HepG2 (cell line): Measurements from ENCODE around the gene TEX28. TPM values are rescaled to one million over a fixed set of nuclear protein-coding genes. Genes with fewer than 3 reads are reported as not detected.

Source experiments
- ATAC-seq: fragments of 200-7000 bp; cut with Tn5 transposase; 3 replicates; pipeline ENCODE4 v1.9.1; 2020; ENCODE audit warnings: mild to moderate bottlenecking, moderate library complexity
- BruUV-seq: library from RNA; stranded (reverse); fragments of 400-500 nt; replicated peaks from 2 replicates; lab custom pipeline; 2021; lab: Mats Ljungman, UMichigan
- CTCF ChIA-PET: fragments of 300-600 bp; formaldehyde crosslinking; extraction: SDS; loops from one replicate; lab custom pipeline; 2021; ENCODE audit warnings: low total read pairs, inconsistent platforms, low intra/inter-chr PET ratio; lab: Yijun Ruan, JAX
- POLR2A ChIA-PET: fragments of 350-600 bp; sonication (Branson Sonifier 250); formaldehyde crosslinking; loops from one replicate; lab custom pipeline; 2020; ENCODE audit warnings: antibody characterized with exemption, inconsistent platforms; lab: Yijun Ruan, JAX
- DNase-seq: peaks from one replicate; pipeline ENCODE4 v3.0.0-alpha.2; 2015; ENCODE audit warnings: low spot score
- FAIRE-seq: peaks from 3 replicates; lab custom pipeline; 2011; peaks lifted over from hg19 to GRCh38; lab: Jason Lieb, UNC
- H2AFZ ChIP-seq: one replicate; pipeline ENCODE4 v1.6.1; 2011; ENCODE audit warnings: low read length, inconsistent platforms
- H3K27ac ChIP-seq: fragments of 300-600 bp; 3 replicates; pipeline ENCODE4 v1.8.0; 2011; ENCODE audit warnings: mixed run types, mild to moderate bottlenecking, mixed read lengths, low read length, inconsistent platforms; ENCODE audit not compliant: insufficient read depth; ENCODE audit errors: extremely low read length
- H3K27me3 ChIP-seq, 2 experiments: fragments of 200-600 bp in 1 of 2; 2 replicates in 1 of 2; 3 replicates in 1 of 2; pipeline versions ENCODE4 v1.6.0 to v1.8.0; 2011; ENCODE audit warnings: low read length in 2 of 2, mild to moderate bottlenecking in 2 of 2, moderate library complexity in 2 of 2, inconsistent platforms in 1 of 2; ENCODE audit not compliant: insufficient read depth in 2 of 2, control insufficient read depth in 1 of 2
- H3K36me3 ChIP-seq, 2 experiments: fragments of 200-600 bp in 1 of 2; replicated peaks in 1 of 2; 2 replicates in 1 of 2; 3 replicates in 1 of 2; pipeline versions ENCODE4 v1.5.1 to v1.8.0; 2011; ENCODE audit warnings: low read length in 2 of 2, inconsistent platforms in 1 of 2; ENCODE audit not compliant: insufficient read depth in 2 of 2, control insufficient read depth in 1 of 2
- H3K4me1 ChIP-seq: 2 replicates; pipeline ENCODE4 v1.5.1; 2012; ENCODE audit warnings: low read length, inconsistent platforms; ENCODE audit not compliant: insufficient read depth
- H3K4me2 ChIP-seq: 2 replicates; pipeline ENCODE4 v1.6.0; 2011; ENCODE audit warnings: low read depth, low read length, inconsistent platforms
- H3K4me3 ChIP-seq, 3 experiments: fragments of 200-600 bp in 1 of 3; sonication (generic), shearing (Covaris generic) in 1 of 3; replicated peaks in 1 of 3; 2 replicates each; pipeline ENCODE4 v1.5.1; 2011 to 2016; ENCODE audit warnings: low read length in 3 of 3, inconsistent platforms in 2 of 3, low read depth in 2 of 3, mild to moderate bottlenecking in 2 of 3, control low read depth in 1 of 3, mixed read lengths in 1 of 3; ENCODE audit not compliant: insufficient read depth in 1 of 3
- H3K79me2 ChIP-seq: one replicate; pipeline ENCODE4 v1.6.1; 2011; ENCODE audit warnings: low read length, inconsistent platforms; ENCODE audit not compliant: insufficient read depth
- H3K9ac ChIP-seq: 2 replicates; pipeline ENCODE4 v1.6.0; 2011; ENCODE audit warnings: mild to moderate bottlenecking, low read depth, low read length, inconsistent platforms; ENCODE audit not compliant: insufficient read depth
- H3K9me3 ChIP-seq: 2 replicates; pipeline ENCODE4 v1.5.1; 2012; ENCODE audit warnings: mild to moderate bottlenecking, low read length
- H4K20me1 ChIP-seq: 2 replicates; pipeline ENCODE4 v1.6.0; 2011; ENCODE audit warnings: inconsistent platforms, mild to moderate bottlenecking, low read length, moderate library complexity; ENCODE audit not compliant: insufficient read depth
- ARID4A ChIP-seq: sonication (generic); formaldehyde crosslinking; IDR thresholded peaks from 2 replicates; pipeline ENCODE4 v1.5.0; 2020; ENCODE audit warnings: mild to moderate bottlenecking, missing genetic modification reagents, borderline replicate concordance
- EEA1 ChIP-seq: sonication (generic); formaldehyde crosslinking; IDR thresholded peaks from 2 replicates; pipeline ENCODE4 v1.5.1; 2020; ENCODE audit warnings: mild to moderate bottlenecking, missing genetic modification reagents, borderline replicate concordance
- GATAD1 ChIP-seq: IDR thresholded peaks from 2 replicates; pipeline ENCODE4 v1.6.1; 2016; ENCODE audit warnings: missing genetic modification reagents, missing compliant biosample characterization
- JUN ChIP-seq: sonication (generic); formaldehyde crosslinking; IDR thresholded peaks from 2 replicates; pipeline ENCODE4 v1.4.0; 2020; ENCODE audit warnings: mild to moderate bottlenecking, missing genetic modification reagents
- MED8 ChIP-seq: sonication (generic); formaldehyde crosslinking; IDR thresholded peaks from 2 replicates; pipeline ENCODE4 v1.8.1; 2023; ENCODE audit warnings: mild to moderate bottlenecking, missing genetic modification reagents; ENCODE audit not compliant: insufficient replicate concordance
- MYNN ChIP-seq: sonication (generic); formaldehyde crosslinking; IDR thresholded peaks from 2 replicates; pipeline ENCODE4 v1.4.0; 2020; ENCODE audit warnings: mild to moderate bottlenecking, low read depth, missing genetic modification reagents
- NCOA5 ChIP-seq: sonication (generic); formaldehyde crosslinking; IDR thresholded peaks from 2 replicates; pipeline ENCODE4 v1.4.0; 2020; ENCODE audit warnings: missing genetic modification reagents
- TIGD3 ChIP-seq: sonication (generic); formaldehyde crosslinking; IDR thresholded peaks from 2 replicates; pipeline ENCODE4 v1.5.1; 2020; ENCODE audit warnings: mild to moderate bottlenecking, missing genetic modification reagents, borderline replicate concordance
- TSC22D2 ChIP-seq: sonication (generic); formaldehyde crosslinking; IDR thresholded peaks from 2 replicates; pipeline ENCODE4 v1.5.1; 2020; ENCODE audit warnings: missing genetic modification reagents, mild to moderate bottlenecking, borderline replicate concordance
- ZNF383 ChIP-seq: sonication (generic); formaldehyde crosslinking; IDR thresholded peaks from 2 replicates; pipeline ENCODE4 v1.4.0; 2020; ENCODE audit warnings: missing genetic modification reagents, mild to moderate bottlenecking, borderline replicate concordance
- ZNF501 ChIP-seq: sonication (generic); formaldehyde crosslinking; IDR thresholded peaks from 2 replicates; pipeline ENCODE4 v1.5.1; 2020; ENCODE audit warnings: mild to moderate bottlenecking, moderate library complexity, missing genetic modification reagents
- ZNF570 ChIP-seq: sonication (generic); formaldehyde crosslinking; IDR thresholded peaks from 2 replicates; pipeline ENCODE4 v1.4.0; 2020; ENCODE audit warnings: mild to moderate bottlenecking, missing genetic modification reagents, borderline replicate concordance
- ZNF598 ChIP-seq: sonication (generic); formaldehyde crosslinking; IDR thresholded peaks from 2 replicates; pipeline ENCODE4 v1.5.1; 2020; ENCODE audit warnings: mild to moderate bottlenecking, missing genetic modification reagents, borderline replicate concordance
- ZNF737 ChIP-seq: sonication (generic); formaldehyde crosslinking; IDR thresholded peaks from 2 replicates; pipeline ENCODE4 v1.5.0; 2020; ENCODE audit warnings: missing genetic modification reagents, mild to moderate bottlenecking, borderline replicate concordance
- WGBS: methylation state at CpG from one replicate; pipeline ENCODE4 v1.1.6; 2017; ENCODE audit warnings: low lambda C conversion rate; 5-methylcytosine and 5-hydroxymethylcytosine counted together
- in situ Hi-C: cut with HindIII; loops from 2 replicates; pipeline ENCODE4 v1.10.0; 2017; ENCODE audit warnings: low pct_unique_long_range_greater_than_20kb; ENCODE audit not compliant: extremely low pct_ligation_motif_present
- intact Hi-C: fragments of 100-400 bp; cut with micrococcal nuclease; formaldehyde crosslinking; loops from one replicate; pipeline ENCODE4 v1.10.0; 2022; ENCODE audit not compliant: unreplicated experiment
- polyA plus RNA-seq, 8 experiments: library from polyadenylated mRNA; depleted of rRNA in 3 of 8; stranded (reverse) in 7 of 8; unstranded in 1 of 8; fragments of >200 nt; fragmentation: Illumina TruSeq in 4 of 8; extraction: Trizol in 4 of 8; gene quantifications; 2 replicates each; pipeline versions ENCODE4 v1.2.1 to v1.2.3, GENCODE V29; 2011 to 2016; ENCODE audit warnings: low read depth in 4 of 8, missing spikeins in 1 of 8, mixed read lengths in 1 of 8; ENCODE audit not compliant: insufficient read depth in 1 of 8
- total RNA-seq, 5 experiments: library from RNA; depleted of rRNA; stranded (reverse); fragments of >200 nt; fragmentation: Illumina TruSeq; extraction: Trizol; gene quantifications; 2 replicates each; pipeline ENCODE4 v1.2.3, GENCODE V29; 2016; ENCODE audit warnings: low read depth in 1 of 5
- TF ChIP-seq, protein P1 (sequence below): sonication (generic); formaldehyde crosslinking; IDR thresholded peaks from 2 replicates; pipeline ENCODE4 v1.8.1; 2023; ENCODE audit warnings: mild to moderate bottlenecking, moderate library complexity, missing genetic modification reagents

TEX28 gene
- total and polyA plus RNA-seq, 2 of the 13 experiments (the other 11 are each of a cell fraction or from before 2014, with no cell fraction given) = not detected

DNA sequence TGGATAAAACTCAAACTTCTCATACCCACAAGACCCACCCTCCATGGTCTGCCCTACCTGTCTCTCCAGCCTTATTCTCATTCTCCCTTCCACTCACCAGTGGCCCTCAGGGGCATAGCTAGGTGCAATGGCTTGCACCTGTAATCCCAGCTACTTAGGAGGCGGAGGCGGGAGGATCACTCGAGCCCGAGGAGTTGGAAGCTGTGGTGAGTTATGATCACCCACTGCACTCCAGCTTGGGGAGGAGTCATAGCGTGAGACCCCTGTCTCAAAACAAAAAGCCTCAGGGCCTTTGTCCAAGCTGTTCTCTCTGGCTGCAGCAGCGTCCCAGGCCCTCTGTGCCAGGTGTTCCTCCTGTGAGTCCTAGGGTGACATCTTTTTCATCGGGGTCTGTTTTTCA lies 17.2 kb upstream of the TEX28 start (continued):
- no peak for TF ChIP-seq ARID4A

DNA sequence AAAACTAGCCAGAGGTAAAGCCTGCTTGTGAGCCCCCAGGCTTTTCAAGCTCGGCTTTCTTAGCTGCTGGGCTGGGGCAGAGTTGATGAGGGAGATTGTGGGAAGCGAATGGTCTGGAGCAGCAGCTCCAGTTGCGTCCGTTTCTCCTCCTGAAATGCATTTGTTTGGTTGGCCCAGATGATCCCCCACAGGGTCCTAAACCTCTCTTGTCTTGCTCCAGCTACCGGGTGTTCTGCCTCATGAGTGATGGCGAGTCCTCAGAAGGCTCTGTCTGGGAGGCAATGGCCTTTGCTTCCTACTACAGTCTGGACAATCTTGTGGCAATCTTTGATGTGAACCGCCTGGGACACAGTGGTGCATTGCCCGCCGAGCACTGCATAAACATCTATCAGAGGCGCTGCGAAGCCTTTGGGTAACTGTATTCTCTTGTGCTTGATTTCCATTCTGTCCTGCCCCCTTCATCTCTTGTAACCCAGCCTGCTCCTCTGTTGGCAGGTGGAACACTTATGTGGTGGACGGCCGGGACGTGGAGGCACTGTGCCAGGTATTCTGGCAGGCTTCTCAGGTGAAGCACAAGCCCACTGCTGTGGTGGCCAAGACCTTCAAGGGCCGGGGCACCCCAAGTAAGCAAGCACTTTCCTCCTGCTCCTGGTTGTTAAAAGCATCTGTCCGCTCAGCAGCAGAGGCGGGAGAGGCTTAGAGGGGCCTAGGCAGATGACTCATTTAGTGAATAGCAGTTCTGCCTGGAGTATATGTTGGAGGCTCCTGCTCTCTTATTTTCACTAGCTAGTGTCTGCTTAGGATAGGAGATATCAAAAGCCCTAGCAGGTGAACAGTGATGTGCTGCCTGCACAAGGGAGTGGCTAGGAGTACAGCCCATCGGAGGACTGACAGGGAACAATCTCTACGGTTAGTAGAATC lies 16.0 kb upstream of the TEX28 start:
- Histone ChIP-seq H3K4me3 (no peak overlapping the region), H4K20me1 (no peaks in the 10 kb centered on the region), H3K27me3 (no peaks in the 10 kb centered on the region), H3K27ac (no peak overlapping the region), H2AFZ (no peak overlapping the region), H3K4me1 (peaks cover 11% of the 10 kb centered on the region), H3K4me2 (no peak overlapping the region), H3K9ac (no peak overlapping the region), H3K9me3 (no peaks in the 10 kb centered on the region), H3K79me2 (no peaks in the 10 kb centered on the region), H3K36me3 (no peaks in the 10 kb centered on the region)
- TF ChIP-seq TSC22D2 (CRISPR knock-in tag) = no peak
- TF ChIP-seq, protein P1, sequence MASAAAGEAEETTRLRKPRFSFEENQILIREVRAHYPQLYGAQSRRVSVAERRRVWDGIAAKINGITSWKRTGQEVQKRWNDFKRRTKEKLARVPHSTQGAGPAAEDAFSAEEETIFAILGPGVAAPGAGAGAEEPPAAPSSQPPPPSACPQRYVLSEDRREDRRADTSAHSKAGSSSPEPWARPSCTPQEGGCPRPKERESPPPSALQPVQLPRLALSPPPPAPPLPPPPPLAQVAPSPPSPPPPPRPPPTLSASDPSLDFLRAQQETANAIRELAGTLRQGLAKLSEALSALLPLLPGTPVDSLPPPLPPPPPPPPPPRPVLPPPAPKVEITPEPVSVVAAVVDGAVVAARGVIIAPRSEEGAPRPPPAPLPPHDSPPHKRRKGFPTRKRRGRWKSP (CRISPR knock-in tag) = no peak
- TF ChIP-seq ZNF383 = no peak
- TF ChIP-seq TIGD3 (CRISPR knock-in tag) = no peak
- TF ChIP-seq ZNF598 (CRISPR knock-in tag) = no peak
- no peak for TF ChIP-seq JUN (CRISPR knock-in tag)
- TF ChIP-seq ZNF501 = no peak
- TF ChIP-seq NCOA5 (CRISPR knock-in tag) = no peak
- TF ChIP-seq ZNF570 (CRISPR knock-in tag) = no peak
- no peak for TF ChIP-seq ZNF737
- TF ChIP-seq EEA1 (CRISPR knock-in tag) = no peak
- no peak for TF ChIP-seq GATAD1
- no peak for TF ChIP-seq MYNN (CRISPR knock-in tag)
- TF ChIP-seq MED8 = no peak
- DNase-seq (no peak), FAIRE-seq (no peak), ATAC-seq (no peak)
- ChIA-PET CTCF (no interaction called here), POLR2A (no interaction called here)
- no TSS peak for BruUV-seq
- 36% methylated on average over 4 of the region's 19 CpGs for WGBS
- in situ Hi-C loops = no loop called here
- intact Hi-C loops = no loop called here
